ENCODE data around the gene OBSCN. TPM values are rescaled to one million over a fixed set of nuclear protein-coding genes. Genes with fewer than 3 reads are reported as not detected.

OBSCN gene
- total RNA-seq, 1 experiment from 2014 or later, result 0.24 TPM

DNA sequence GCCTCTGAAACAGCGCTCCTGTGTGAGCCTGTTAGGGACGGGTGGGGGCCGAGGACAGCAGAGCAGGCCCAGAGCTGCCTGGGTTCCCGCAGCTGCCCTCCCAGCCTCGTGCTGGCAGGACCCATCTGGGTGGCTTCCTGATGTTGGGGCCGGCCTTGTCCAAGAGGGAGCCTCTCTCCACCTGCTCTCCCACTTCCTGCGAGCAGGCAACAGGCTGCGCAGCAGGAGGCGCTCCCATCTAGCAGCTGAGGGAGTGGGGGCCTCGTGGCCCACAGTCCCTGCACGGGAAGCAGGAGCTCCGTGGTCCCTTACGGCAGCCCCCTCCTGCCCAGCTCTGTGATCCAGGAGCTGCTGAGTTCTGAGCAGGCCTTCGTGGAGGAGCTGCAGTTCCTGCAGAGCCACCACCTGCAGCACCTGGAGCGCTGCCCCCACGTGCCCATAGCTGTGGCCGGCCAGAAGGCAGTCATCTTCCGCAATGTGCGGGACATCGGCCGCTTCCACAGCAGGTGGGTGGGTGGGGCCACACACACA, 130.7 kb downstream of the OBSCN start:
- DNase-seq (ENCODE audit: low read depth), result no peak

DNA sequence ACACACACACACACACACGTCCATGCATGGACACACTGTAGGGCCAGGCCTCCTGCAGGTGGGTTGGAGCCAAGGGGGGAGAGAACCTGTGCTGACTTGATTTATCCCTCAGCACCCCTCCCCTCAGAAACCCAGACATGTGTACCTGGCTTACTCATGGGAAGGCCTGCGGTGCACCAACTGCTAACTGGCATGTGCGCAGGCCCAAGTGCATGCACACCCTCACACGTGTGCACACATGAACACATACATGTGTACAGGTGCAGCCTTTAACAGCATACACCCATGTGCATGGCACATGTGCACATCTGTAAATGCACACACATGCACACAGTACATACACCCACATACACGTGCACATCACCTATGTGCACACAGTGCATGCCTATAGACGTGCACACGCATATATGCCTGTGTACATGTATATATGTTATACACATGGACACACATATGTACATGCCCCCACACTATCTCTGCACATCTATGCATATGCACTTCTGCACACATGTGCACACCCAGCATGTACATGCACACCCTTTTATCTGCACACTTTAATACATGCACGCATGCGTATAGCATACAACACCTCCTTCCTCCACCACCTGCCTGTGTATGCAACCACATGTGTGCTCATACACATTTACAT, 131.3 kb downstream of the OBSCN start:
- no peak for DNase-seq (ENCODE audit: low read depth)

DNA sequence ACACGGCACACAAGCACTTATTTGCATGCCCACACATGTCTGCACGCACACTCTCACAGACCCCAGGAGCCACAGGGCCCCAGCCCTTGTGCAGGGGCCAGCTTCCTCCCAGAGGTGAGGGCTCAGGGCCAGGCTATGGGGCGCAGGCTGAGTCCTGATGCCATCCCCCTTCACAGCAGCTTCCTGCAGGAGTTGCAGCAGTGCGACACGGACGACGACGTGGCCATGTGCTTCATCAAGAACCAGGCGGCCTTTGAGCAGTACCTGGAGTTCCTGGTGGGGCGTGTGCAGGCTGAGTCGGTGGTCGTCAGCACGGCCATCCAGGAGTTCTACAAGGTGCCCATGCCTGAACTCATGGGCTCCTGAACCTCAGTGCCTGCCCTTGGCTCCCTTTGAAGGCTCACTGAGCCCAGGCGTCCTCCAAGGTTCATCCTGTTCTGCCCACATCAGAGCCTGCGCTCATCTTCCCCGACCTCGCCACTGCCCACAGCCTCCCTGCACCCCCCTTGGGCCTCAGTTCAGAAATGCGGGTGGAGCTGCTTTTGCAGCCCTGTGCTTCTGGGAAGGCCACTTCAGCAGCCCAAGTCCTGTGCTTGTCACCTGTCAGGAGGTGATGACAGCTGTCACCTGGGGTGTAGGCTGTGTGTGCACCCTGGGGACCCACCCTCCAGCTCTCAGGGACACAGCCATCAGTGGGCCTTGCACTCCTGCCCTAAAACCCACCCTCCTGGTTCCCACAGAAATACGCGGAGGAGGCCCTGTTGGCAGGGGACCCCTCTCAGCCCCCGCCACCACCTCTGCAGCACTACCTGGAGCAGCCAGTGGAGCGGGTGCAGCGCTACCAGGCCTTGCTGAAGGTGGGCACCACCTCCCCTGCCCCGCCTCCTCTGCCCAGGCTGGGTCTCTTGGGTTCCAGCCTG, 132.2 kb downstream of the OBSCN start:
- no peak for DNase-seq (ENCODE audit: low read depth)

DNA sequence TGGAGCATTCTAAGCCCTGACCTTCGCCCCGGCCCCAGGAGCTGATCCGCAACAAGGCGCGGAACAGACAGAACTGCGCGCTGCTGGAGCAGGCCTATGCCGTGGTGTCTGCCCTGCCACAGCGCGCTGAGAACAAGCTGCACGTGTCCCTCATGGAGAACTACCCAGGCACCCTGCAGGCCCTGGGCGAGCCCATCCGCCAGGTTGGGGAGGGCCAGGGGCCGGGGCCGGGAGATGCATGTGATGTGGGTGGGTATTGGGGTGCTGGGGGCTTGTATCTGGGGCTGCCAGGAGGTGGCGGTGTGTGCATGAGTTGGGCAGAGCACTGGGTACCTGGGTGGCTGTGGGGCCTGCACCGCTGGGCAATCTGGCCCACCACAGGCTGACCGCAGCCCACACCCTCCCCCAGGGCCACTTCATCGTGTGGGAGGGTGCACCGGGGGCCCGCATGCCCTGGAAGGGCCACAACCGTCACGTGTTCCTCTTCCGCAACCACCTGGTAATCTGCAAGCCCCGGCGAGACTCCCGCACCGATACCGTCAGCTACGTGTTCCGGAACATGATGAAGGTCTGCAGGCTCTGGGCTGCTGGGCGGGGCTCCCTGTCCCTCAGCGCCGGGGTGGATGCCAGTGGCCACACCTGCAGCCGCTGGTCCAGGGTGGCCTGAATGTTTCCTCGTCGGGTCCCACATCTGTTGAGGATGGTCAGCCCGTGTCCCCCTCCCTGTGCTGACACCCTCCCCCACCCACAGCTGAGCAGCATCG, 133.0 kb downstream of the OBSCN start:
- no peak for DNase-seq (ENCODE audit: low read depth)

DNA sequence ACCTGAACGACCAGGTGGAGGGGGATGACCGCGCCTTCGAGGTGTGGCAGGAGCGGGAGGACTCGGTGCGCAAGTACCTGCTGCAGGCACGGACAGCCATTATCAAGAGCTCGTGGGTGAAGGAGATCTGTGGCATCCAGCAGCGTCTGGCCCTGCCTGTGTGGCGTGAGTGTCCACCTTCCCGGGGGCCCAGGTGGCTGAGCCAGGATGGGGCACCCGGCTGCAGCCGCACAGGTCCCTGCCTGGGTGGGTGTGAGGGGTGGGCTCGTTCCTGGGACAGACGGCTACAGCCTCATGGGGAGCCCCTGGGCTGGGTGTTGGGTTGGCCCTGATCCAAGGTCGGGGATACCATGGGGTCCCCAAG, 133.6 kb downstream of the OBSCN start:
- no peak for DNase-seq (ENCODE audit: low read depth)

DNA sequence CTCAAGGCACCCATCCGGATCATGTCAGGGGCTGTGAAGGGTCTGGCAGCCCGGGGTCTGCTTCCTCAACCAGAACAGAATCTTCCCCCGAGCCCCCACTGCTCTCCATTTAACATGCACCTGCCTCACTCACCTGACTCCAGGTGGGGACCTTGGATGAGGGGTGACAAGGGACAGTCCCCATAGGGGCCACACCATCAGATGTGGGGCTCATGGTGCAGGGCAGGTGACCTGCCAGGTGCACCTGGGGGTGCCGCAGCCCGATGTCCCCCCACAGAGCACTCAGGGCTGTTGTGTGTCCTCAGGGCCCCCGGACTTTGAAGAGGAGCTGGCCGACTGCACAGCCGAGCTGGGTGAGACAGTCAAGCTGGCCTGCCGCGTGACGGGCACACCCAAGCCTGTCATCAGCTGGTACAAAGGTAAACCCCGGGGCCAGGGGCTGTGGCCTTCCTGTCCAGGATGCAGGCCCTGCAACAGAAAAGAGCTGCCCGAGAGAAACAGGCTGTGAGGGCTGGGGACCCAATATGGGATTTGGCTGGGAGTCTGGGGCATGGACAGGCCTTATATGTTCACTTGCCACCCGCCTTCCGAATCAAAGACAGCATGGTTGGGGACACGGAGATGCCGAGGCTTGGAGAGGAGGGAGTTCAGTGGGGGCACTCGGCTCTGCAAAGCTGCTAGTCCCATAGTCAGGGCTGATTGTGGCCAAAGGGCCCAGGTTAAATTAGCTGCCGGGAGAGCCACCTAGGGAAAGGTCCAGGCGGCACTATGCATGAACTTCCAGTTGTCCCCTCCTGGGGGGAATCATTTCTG, 134.2 kb downstream of the OBSCN start:
- no peak for DNase-seq (ENCODE audit: low read depth)

DNA sequence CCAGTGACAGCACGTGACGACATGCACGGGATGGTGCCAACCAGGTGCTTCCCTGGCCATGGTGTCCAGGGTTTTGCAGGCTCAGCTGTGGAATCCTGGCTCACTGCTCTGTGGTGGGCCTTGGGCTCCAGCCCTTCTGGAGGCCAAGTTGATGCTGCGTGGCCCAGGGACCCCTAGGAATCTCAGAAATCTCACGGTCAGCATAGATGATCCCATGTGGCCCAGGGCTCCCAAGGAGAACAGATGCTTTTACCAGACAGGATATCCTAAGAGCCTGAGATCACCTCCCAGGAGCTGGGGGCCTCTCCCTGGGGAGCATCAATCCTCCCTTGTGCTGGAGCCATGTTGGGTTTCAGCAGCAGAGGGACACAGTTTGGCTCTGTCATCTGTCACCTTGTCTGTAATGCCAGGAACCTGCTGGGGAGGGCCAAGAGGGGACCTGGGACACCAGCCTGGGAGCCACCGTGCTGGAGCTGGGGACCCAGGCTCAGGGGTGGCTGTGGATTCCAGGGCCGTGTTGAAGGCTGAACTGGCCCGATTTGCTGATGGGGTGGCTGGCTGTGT, 134.9 kb downstream of the OBSCN start:
- no peak for DNase-seq (ENCODE audit: low read depth)

DNA sequence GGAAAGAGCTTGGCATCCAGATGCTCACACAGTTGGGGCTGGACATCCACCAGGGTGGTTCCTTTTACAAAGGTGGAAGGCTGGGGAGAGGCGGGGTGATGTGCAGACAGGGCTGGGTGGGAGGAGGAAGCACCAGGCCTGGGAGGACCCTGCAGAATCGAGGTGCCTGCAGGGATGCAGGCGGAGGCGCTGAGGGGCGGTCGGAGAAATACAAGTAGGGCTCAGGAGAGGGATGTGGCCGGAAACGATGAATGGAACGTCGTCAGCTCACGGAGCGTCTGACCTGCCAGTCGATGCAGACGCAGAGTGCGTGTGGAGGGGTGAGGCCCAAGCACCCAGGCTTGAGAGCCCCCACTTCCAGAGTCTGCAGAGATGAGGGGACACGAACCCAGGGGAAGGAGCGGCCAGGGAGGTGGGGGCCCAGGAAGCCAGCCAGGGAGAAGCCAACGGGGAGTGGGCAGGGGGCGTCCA, 135.4 kb downstream of the OBSCN start:
- no peak for DNase-seq (ENCODE audit: low read depth)

DNA sequence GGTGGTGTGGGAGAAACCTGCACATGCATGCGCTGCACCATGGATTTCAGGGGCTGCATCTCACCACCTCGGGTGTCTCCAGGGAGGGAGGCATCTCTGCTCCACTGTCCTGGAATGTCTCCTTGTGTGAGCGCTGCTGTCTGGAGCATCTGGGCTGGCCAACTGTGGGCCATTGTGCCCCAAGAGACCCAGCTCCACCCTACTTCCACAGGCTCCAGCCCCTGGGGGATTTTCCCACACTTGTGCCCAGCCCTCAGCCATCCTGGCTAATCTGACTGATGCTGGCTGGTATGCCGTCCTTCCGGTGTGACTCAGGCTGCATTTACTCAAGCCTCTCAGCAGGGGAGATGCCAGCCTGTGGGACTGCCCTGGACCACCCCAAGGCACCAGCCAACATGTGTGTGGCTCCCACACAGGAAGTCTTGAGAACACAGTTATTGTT, 136.8 kb downstream of the OBSCN start:
- DNase-seq (ENCODE audit: low read depth), result peak; percentile 6

DNA sequence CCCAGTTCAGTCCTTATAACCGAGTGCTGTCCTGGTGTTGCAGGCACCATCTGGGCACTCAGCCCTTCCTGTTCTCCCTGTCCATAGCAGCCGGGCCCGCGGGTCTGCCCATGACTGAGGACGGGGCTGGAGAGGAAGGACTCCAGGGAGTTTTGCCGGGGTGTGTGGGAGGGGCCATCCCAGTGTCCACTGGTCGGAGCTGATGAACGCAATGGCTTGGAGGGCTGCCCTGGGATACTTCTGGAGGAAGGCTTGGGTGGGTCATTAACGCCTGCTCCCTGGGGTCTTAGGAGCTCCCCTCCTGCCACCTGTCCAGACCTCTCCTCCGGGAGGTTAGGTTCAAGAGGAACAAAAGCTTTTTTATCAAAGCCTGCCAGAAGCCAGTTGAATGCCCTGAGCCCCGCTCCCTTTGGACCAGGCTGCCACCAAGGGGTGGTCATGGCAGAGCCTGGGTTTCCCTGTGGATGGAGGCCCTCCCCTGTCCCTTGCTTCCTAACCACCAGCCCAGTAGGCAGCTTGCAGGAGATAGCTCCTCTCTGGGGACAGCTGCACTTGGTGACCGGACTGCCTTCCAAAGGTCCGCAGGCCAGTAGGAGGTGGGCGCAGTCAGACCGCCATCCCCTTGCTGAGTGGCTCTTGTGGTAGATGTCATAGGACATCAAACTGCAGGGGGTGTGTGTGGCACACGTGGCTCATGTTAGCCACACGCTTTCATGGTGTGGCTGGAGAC, 137.5 kb downstream of the OBSCN start:
- no peak for DNase-seq (ENCODE audit: low read depth)

DNA sequence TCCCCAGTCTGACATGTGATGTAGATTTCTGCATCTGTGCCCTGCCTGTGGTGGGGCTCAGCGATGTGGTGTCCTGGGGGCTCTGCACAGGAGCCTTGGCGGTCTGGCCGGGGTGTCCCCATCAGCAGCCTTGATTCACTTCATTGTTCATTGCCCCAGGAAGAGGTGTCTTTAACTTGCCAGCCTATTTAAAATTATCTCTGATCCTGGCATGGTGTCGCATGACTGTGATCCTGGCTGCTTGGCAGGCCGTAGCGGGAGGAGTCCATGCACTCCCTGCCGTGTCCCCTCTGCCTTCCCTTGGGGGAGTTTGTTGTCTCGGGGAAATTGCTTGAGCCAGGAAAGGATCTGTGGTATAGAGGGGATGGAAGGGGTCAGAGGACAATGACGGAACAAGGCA, 138.9 kb downstream of the OBSCN start:
- no peak for DNase-seq (ENCODE audit: low read depth)

DNA sequence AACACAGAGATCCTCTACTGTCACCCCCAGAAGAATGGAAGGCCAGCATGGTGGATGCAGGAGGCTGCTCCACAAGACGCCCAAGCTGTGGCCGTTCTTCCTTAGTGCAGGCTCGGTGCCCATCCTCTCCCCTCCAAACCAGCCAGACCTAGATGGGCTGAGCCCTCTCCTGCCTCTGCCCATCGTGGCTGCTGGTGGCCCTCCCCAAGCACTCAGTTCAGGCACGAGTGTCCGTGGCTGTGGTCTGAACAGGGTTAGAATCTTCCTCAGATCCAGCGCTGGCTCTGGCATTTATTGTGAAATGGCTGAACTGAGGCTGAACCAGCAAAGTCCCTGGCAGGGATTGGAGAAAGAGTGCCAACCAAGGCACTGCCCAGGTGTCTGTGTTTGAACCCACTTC, 139.3 kb downstream of the OBSCN start:
- DNase-seq (ENCODE audit: low read depth), result no peak

DNA sequence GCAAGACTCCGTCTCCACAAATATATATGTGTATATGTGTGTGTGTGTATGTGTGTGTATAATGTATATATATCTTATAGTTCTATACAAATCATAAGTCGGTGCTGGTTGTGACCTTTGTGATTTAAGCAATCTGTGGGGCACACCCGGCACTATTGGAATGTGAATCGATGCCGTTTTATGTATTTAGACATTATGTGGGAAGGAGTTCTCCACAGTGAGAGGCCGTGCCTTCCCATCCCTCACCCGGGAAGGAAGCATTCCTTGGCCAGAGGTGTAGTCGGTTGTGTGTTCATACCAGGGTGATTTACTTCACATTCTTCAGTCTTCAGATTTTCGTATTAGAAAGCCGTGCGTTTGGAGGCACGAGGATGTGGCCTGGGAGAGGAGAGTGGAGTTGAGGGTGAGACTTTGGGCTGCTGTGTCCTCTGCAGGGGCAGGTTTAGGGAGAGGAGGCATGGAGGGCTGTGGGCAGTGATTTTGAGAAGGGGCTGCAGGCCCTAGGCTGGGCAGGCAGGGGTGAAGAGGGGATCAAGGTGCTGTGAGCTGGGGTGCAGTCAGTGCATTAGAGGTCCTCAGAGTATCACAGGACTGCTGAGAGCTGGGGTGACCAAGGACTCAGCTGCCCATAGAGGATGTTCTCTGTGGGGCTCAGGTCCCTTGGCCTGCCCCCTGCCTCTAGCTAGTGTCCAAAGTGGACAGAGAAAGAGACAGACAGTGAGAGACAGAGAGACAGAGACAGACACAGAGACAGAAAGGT, 141.0 kb downstream of the OBSCN start:
- no peak for DNase-seq (ENCODE audit: low read depth)

DNA sequence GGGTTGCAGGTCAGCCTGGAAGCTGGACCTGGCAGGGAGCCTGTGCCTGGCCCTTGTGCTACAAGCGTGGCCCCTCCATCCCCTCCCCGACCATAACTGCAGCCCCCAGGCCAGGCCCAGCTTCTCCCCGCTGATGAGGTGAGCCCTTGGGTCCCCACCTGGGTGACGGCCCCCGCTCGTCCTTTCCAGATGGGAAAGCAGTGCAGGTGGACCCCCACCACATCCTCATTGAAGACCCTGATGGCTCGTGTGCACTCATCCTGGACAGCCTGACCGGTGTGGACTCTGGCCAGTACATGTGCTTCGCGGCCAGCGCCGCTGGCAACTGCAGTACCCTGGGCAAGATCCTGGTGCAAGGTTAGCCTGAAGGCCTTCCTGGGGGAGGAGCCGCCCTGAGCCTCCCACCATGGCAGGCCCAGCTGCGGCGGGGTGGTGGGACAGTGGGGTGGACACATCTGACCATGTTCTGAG, 141.9 kb downstream of the OBSCN start:
- DNase-seq (ENCODE audit: low read depth), result no peak

DNA sequence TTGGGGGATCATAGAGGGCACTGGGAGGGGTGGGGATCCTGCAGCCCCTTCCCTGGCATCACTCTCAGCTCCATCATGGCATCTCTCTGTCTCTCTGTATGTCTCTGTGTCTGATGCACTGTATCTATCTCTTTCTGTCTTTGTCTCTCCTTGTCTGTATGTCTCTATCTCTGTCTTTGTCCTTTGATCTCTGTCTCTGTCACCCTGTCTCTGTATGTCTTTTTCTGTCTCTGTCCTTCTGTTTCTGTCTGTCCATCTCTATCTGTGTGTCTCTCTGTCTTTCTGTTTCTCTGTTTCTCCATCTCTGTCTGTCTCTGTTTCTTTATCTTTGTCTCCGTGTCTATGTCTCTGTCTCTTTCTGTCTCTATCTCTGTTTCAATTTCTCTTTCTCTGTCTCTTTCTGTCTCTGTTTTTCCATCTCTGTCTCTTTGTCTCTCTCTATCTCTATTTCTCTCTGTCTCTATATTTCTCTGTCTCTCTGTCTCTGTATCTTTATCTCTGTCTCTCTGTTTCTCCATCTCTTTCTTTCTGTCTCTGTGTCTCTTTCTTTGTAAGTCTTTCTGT, 142.4 kb downstream of the OBSCN start:
- DNase-seq (ENCODE audit: low read depth), result no peak

DNA sequence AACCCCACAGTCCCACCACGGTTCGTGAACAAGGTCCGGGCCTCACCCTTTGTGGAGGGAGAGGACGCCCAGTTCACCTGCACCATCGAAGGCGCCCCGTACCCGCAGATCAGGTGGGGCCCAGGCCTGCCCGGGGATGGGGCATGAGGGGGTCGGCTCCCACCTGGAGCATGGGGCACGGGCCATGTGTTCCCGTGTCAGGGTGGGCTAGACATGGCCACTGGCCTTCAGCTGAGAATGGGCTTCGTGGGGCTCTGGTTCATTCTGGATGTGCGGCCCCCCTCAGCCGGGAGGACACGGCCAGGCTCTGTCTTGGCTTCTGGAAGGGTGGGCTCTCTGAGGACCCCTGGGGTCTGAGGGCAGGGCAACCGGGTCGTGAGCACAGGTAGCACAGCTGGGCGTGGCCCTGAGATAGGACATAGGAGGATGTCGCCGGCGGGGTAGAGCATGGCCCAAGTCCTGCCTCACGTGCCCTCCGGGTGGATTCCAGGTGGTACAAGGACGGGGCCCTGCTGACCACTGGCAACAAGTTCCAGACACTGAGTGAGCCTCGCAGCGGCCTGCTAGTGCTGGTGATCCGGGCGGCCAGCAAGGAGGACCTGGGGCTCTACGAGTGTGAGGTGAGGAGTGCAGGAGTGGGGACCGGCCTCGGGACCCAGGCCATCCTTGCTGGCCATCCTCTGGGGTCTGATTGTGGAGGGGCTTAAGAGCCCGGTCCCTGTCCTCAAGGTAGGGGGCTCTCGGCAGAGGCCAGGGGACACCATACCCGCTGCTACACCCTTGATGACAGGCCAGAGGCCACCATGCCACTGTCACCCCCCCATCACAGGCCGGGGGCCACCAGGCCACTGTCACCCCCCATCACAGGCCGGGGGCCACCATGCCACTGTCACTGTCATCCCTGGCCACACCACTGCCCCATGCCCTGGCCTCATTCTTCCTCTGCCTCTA, 143.3 kb downstream of the OBSCN start:
- DNase-seq (ENCODE audit: low read depth), result no peak

DNA sequence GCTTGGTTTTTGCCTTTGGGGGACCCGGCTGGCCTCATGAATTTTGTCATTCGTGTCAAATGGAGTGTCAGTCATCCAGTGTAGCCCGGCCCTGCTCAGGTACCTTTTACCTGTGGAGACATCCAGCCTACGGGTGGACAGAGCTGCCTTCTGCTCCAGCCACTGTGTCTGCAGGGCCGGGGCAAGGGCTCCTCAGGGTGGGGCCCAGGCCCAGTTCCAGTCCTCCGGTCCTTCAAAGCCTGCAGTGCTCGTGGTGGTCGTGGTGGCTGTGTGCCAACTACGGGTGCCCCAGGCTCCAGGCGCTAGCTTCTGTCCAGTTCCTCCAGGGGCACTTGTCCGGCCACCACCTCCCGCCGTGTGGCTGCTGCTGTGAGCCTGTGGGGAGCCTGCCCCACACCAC, 144.0 kb downstream of the OBSCN start:
- DNase-seq (ENCODE audit: low read depth), result no peak
